AG09309 (cell line): ENCODE results near the gene ATP23.
A peak's percentile ranks its signal among the peaks of the same experiment; 100 is the strongest.

ENCODE experiments used
- DNase-seq: peaks from one replicate; pipeline ENCODE4 v3.0.0-alpha.2; 2010; ENCODE audit warnings: low read depth
- H3K4me3 ChIP-seq: 2 replicates; pipeline ENCODE4 v1.5.1; 2011; ENCODE audit warnings: mild to moderate bottlenecking, low read depth, low read length, moderate library complexity; ENCODE audit not compliant: control insufficient read depth
- CTCF ChIP-seq: IDR thresholded peaks from 2 replicates; pipeline ENCODE4 v1.5.1; 2011; ENCODE audit warnings: mild to moderate bottlenecking, low read depth, low read length, inconsistent platforms; ENCODE audit not compliant: insufficient read depth, control insufficient read depth; ENCODE audit errors: missing control alignments

Gene ATP23

GRCh38 chr12:57965766-57966165, 24.4 kb downstream of the ATP23 start:
- TF ChIP-seq CTCF: no peak
- no peak overlapping the region for H3K4me3 ChIP-seq
- no peak for DNase-seq

DNA sequence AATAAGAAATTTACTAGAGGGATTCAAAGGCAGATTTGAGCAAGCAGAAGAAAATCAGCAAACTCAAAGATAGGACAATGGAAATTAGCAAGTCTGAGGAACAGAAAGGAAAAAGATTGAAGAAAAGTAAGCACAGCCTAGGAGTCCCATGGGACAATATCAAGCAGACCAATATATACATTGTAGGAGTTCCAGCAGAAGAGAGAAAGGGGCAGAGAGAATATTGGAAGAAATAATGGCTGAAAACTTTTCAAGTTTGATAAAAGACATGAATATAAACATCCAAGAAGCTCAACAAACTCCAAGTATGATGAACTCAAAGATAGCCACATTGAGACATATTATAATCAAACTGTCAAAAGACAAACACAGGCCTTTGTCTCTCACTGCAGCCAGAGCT, 25.2 kb downstream of the ATP23 start:
- TF ChIP-seq CTCF: no peak
- DNase-seq: no peak
- no peak overlapping the region for H3K4me3 ChIP-seq

DNA sequence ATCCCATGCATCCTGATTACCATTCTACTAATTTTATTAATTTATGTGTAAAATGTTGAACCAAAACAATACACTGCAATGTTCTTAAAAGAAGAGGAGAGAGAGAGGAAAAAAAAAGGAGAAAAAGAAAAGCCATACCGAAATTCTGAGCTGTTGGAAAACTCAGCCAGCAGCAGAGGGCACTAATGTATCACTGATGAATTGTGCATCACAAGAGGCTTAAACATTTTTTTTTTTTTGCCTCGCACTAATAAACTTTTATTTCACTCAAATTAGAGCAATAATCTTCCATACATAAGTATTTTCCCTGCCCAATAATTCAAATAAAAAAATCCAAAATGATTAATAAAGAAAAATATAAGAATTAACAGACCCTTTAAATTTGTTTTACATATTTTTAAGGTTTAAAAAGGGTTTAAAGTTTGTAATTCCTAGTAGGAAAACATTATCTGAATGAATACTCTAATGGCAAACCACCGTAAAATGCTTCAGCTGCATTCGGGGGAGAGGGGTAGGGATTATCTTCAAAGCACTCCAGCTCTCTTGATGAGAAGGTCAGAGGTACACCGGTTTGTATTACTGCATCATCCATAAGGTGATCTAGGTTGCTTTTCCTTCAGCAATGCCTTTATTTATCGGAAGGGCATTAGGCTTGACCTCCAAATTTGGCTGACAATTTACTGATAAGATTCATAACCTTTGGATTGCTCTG, 41.9 kb downstream of the ATP23 start:
- H3K4me3 ChIP-seq: no peak overlapping the region
- TF ChIP-seq CTCF: peak; percentile 64
- DNase-seq: peak; percentile 21

DNA sequence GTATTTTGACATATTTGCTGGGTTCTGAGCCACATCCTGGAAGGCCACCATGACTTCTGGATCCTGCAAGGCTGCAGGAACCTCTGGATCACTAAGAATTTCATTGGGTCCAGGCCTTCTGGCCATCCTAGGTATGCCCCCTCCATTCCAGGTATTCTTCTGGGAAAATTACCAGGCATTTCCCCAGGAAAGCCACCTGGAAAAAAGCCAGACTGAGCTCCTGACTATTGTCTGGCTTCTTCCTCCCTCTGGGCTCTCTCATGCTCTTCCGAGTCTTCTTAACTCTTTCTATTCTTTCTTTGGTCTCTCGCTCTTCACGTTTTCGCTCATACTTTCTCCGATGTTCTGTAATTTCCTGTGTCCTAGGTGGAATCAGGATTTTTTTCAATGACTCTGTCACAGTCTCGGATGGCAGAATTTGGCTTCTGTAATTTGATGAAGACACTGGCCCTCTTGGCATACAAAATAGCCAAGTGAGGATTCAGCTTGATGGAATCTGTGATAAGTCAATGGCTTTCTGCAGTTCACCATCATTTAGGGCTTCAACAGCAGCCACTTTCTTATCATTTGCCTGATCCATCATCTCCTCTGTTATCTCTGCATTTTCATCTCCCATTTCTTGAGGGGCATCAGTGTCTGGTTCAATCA, 42.6 kb downstream of the ATP23 start:
- H3K4me3 ChIP-seq: no peak overlapping the region
- no peak for TF ChIP-seq CTCF
- DNase-seq: no peak

DNA sequence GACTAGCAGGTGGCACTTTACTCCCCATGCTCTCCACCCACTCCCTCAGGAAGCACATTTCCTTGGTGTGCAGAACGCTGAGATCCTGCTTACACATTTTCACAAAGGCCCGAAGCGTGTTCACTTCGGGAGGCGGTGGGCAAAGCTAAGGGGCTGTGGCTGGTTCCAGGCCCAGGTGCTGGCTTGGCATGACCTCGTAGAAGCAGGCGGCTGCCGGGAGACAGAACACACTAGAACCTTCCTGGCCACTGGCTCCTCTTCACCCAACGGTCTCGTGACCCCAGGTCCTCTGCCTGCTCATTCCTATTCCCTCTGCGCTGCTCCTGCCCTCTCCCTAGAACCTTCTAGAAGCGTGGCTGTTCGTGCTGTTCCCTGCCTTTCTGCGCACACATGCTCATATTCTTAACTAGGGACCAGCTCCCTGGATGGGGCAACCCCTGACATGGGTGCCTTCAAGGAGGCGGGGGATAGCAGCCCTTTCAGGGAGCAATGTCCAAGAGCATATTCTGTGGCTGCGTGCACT, 43.3 kb downstream of the ATP23 start:
- no peak overlapping the region for H3K4me3 ChIP-seq
- TF ChIP-seq CTCF: no peak
- no peak for DNase-seq

DNA sequence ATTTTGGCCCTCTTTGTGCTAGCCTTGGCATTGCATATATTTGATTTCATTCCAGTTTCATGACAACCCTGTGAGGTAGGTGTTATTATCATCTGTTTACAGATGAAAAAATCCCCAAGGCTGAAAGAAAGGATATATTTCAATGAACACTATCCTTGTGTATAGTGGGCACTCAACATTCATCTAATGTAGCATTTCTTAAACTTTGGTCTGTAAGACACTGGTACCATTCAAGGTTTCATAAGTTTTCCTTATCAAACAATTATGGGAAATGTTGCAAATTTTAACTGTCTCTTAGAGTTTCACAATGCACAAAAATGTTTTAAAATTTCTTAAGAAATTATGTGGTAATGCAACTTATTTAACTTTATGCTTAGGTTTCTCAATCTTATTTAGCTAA, 44.3 kb downstream of the ATP23 start:
- TF ChIP-seq CTCF: no peak
- H3K4me3 ChIP-seq: no peak overlapping the region
- DNase-seq: no peak
